ENCODE measurements around the gene BRIP1.
"Not testable (repeated sequence)": the region's sequence is repeated elsewhere in the genome, so short reads cannot be mapped to it uniquely, and the experiment has no call there.

The BRIP1 gene

DNA sequence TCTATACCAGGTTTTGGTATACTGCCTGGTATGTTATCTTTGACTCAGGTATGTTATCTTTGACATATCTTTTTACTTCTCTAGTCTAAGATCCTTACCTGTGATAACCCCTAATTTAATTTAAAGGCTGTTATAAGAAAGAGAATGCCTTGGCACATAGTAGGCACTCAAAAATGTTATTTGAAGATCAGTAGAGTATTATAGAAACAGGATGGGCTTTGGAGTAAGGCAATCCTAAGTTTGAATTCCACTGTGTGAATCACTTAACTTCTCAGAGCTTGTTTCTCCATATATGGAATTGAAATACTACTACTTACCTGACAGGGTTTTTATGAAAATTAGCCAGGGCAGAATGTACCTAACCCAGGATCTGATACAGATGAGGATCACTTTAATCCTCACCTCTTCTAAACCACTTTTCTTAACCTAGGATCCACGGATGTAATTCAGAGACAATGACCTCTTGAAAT is 1.2 kb downstream of the BRIP1 start:
- DNase-seq: no peak

DNA sequence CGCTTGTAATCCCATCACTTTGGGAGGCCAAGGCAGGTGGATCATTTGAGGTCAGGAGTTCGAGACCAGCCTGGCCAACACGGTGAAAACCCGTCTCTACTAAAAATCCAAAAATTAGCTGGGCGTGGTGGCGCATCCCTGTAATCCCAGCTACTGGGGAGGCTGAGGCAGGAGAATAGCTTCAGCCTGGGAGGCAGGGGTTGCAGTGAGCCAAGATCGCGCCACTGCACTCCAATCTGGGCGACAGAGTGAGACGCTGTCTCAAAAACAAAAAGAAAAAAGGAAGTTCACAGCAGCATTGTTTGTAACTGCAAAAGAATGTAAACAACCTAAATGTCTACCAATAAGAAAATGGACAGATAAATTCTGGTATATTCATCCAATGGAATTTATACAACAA is 2.9 kb downstream of the BRIP1 start:
- DNase-seq: not testable (repeated sequence)

DNA sequence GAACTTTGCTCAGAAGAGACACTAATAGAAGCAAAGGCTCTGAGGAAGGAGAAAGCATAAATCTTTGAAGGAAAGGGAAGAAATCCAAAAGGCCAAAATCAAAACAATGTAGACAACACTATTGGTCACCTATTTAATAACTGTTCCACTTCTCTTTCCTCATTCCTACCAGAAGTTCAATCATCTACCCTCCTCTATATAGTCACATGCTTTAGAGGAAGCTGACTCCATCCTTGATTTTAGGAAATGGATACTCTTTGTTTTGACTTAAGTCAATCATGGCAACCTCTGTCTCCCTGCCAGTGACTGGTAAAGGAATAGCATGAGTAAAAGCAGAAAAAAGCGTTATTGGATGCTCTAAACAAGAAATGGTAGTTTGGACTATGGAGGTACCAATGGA is 7.3 kb downstream of the BRIP1 start:
- no peak for DNase-seq

- DNase-seq: no peak
Observed at GRCh38 chr17:61852857-61853256, 10.5 kb downstream of the BRIP1 start.

- no peak for DNase-seq
Observed at GRCh38 chr17:61849674-61850073, 13.7 kb downstream of the BRIP1 start.

GRCh38 chr17:61848896-61849295 is 14.4 kb downstream of the BRIP1 start:
- DNase-seq: no peak

DNA sequence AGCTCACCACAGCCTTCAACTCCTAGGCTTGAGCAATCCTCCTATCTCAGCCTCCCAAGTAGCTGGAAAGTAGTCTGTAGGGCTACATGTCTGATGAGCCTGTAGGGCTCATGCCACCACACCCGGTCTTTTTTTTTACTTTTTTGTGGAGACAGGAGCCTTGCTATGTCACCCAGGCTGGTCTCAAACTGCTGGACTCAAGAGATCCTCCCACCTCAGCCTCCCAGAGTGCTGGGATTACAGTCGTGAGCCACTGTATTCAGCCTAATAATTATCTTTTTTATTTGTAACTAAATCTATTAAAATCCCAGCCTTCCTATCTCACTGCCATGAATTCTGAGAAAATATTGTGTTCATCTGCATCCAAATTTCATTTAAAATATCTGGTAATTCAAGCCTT is 15.1 kb downstream of the BRIP1 start:
- no peak for DNase-seq

- no peak for DNase-seq
Observed at GRCh38 chr17:61847659-61848058, 15.7 kb downstream of the BRIP1 start.

DNA sequence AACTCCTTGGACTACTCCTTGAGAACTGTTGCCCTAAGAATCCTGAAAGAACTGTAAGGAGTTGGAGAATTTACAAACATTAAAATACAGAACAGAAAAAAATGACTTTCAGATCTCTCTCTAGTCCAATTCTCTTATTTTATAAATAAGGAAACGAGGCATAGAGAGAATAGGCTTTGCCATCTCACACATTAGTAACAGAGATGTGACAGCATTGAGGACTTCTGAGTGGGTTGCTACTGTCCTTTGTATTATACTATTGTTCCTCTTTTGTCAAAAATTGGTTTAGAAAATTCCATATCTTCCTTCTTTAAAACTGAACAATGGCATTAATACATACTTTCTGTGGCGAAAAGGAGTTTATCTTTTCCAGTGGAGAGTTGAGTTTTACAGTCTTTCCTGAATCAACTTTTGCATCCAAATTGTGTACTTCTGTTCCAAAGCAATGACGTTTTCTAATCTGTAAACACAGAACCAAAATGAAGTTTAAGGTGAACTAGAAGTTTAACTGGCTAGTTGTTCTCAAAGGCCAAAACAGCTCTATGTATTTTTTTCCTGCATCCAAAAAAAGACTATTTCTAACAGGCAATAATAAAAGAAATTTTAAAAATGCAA is 16.5 kb downstream of the BRIP1 start:
- DNase-seq: no peak

DNA sequence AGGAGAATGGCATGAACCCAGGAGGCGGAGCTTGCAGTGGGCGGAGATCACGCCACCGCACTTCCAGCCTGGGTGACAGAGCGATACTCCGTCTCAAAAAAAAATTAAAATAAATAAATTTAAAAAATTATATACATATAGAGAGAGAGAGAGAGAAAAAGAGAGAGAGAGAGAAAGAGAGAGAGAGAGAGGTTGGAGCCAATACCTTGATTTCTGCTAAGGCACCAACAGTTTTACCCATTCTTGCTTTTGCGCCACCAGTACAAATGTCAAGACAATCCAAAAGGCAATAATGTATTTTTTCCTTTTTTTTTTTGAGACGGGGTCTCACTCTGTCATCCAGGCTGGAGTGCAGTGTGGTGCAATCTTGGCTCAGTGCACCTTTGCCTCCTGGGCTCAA is 17.2 kb downstream of the BRIP1 start:
- DNase-seq: no peak

DNA sequence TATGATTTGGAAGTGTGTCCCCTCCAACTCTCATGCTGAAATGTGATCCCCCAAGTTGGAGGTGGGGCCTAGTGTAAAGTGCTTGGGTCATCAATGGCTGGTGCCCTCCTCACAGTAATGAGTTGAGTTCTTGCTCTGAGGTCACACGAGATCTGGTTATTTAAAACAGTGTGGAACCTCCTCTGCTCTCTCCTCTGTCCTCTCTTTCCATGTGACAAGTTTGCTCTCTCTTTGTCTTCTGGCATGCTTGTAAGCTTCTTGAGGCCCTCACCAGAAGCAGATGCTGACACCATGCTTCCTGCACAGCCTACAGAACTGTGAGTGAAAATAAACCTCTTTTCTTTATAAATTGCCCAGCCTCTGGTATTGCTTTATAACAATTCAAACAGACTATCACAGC is 19.9 kb downstream of the BRIP1 start:
- no peak for DNase-seq

DNA sequence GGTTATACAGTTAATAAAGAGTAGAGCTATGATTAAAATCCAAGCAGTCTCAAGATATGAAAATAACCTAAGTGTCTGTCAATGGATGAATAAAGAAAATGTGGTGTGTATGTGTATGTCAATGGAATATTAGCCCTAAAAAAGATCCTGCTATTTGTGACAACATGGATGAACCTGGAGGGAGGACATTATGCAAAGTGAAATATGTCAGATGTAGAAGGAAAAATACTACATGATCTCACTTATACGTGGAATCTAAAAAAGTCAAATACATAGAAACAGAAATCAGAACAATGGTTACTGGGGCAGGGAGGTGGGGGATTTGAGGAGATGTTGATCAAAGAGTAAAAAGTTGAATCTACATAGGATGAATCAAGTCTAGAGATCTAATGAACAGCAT is 20.4 kb downstream of the BRIP1 start:
- DNase-seq: no peak

- no peak for DNase-seq
Observed at GRCh38 chr17:61839300-61839786, 24.0 kb downstream of the BRIP1 start.

DNA sequence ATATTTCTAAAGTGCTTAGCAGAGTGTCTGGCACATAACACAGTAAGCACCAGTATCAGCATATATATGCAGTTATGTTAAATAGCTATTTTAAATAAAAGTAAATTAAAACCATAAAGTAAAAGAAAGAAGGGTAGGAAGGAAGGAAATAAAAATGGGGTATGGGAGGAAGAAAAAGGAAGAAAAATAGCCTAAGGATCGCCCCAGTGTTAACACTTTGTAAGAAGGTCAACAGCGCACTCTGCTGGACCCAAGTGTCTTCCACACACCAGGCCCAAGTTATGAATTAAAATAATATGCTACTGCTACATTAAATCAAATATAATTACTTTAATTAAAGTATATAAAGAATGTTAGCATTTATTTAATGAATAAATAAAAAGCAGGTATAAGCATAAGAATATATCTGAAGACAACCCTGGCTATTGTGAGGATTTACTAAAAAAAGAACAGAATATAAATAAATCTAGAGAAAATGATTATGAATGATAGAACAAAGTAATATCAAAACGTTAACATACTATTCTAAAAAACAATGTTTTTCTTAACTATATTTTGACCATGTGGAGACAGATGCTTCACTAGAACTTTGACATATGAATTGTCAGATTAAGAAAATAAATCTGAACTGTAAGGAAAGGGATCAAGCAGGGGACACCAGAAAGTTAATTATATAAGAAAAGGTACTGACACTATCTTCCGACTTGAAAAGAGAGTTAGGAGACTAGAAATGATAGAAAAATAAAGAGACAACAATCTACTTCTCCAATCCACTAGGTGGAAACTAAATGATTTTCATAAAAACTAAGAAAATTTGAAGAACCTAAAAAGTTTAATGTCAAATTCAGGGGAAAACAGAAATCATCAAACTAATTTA is 25.9 kb downstream of the BRIP1 start:
- DNase-seq: no peak

- no peak for DNase-seq
Observed at GRCh38 chr17:61836266-61837174, 26.8 kb downstream of the BRIP1 start.

- no peak for DNase-seq
Observed at GRCh38 chr17:61835606-61836005, 27.7 kb downstream of the BRIP1 start.

GRCh38 chr17:61834610-61835009 is 28.7 kb downstream of the BRIP1 start:
- DNase-seq: no peak

GRCh38 chr17:61833536-61834193 is 29.7 kb downstream of the BRIP1 start:
- no peak for DNase-seq

DNA sequence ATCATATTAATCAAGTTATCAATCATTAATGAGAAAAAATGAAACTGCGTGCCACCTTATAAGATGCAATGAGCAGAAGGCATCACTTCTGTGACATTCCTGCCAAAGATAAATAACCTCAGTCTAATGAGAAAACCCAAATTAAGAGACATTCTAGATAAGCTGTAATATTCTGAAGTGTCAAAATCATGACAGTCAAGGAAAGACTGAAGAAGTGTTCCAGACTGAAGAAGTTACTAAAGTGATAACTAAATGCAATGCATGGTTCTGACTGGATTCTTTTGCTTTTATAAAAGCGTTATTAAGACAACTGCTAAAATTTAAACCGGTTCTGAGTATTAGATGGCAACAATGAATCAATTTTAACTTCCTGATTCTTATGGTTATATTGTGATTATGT is 30.9 kb downstream of the BRIP1 start:
- no peak for DNase-seq

DNA sequence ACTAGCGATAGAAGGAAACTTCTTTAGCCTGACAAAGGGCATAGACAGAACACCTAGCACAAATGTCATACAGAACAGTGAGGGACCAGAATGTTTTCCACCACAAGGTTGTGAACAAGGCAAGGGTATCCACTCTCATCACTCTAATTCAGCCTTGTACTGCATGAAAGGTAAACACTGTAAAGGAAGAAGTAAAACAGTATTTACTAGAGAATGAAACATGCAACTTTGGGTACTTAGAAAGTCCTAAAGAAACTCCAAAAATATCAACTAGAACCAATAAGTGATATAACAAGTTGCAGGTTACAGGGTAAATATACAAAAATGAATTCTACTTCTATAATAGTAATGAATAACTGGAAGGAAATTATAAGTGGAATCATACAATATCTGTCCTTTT is 32.2 kb downstream of the BRIP1 start:
- no peak for DNase-seq

- no peak for DNase-seq
Observed at GRCh38 chr17:61828694-61829093, 34.6 kb downstream of the BRIP1 start.

DNA sequence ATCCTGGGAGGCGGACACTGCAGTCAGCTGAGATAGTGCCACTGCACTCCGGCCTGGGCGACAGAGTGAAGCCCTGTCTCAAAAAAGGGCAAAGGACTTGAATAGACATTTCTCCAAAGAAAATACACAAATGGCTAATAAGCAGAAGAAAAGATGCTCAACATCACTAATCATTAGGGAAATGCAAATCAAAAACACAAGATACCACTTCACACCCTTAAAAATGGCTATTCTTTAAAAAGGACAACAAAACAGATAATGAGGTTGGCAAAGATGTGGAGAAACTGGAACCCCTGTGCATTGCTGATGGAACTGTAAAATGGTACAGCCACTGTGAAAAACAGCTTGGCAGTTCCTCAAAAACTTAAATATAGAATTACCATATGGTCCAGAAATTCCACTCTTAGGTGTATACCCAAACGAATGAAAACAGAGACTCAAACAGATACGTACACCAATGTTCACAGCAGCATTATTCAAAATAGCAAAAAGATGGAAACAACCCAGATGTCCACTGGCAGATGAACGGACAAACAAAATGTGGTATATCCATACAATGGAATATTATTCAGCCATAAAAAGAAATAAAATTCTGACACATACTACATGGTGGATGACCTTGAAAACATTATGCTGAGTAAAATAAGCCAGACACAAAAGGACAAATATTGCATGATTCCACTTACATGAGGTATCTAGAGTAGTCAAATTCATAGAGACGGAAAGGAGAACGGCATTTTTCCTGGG is 35.5 kb downstream of the BRIP1 start:
- DNase-seq: no peak

Data from NCI-H187 treated with DMSO at 0.1 percent for 48 hours (cell line).